Keratinocyte (primary cell): ENCODE results near the gene UQCRC1.

ENCODE experiments used
- CTCF ChIP-seq, 3 experiments: IDR thresholded peaks in 1 of 3; conservative IDR thresholded peaks in 1 of 3; optimal IDR thresholded peaks in 1 of 3; 2 replicates in 2 of 3; 3 replicates in 1 of 3; pipeline versions ENCODE3 to v1.5.1; 2011; ENCODE audit warnings: low read length in 3 of 3, mild to moderate bottlenecking in 3 of 3, moderate library complexity in 2 of 3, control low read depth in 1 of 3, inconsistent platforms in 1 of 3; ENCODE audit not compliant: insufficient read depth in 2 of 3; ENCODE audit errors: extremely low read depth in 1 of 3
- EZH2 ChIP-seq: IDR thresholded peaks from one replicate; pipeline ENCODE4 v1.6.1; 2012; ENCODE audit warnings: inconsistent platforms, mild to moderate bottlenecking, low read length, moderate library complexity

GRCh38 chr3:48552111-48552951 lies 57.1 kb downstream of the UQCRC1 start:
- TF ChIP-seq CTCF (optimal IDR thresholded peaks at IDR 0.05 in 1 of 3, IDR thresholded peaks at IDR 0.05 in 1 of 3, conservative IDR thresholded peaks at IDR 0.05 in 1 of 3; ENCODE audit: extremely low read depth in 1 of 3, insufficient read depth in 2 of 3, low read length in 3 of 3) (no peak), EZH2 (no peak)
